HUES48 (cell line): ENCODE results near the gene GALR2.

Source experiments
- H3K27ac ChIP-seq: one replicate; pipeline ENCODE4 v1.7.0; 2013; ENCODE audit warnings: low read depth, low read length, inconsistent platforms
- H3K27me3 ChIP-seq: 2 replicates; pipeline ENCODE4 v1.6.1; 2013; ENCODE audit warnings: mild to moderate bottlenecking, low read length; ENCODE audit not compliant: control insufficient read depth, insufficient read depth
- H3K36me3 ChIP-seq: 2 replicates; pipeline ENCODE4 v1.6.1; 2013; ENCODE audit warnings: low read length; ENCODE audit not compliant: control insufficient read depth, insufficient read depth
- H3K4me1 ChIP-seq: 2 replicates; pipeline ENCODE4 v1.6.1; 2013; ENCODE audit warnings: mild to moderate bottlenecking, low read length; ENCODE audit not compliant: control insufficient read depth, insufficient read depth
- H3K4me3 ChIP-seq: 2 replicates; pipeline ENCODE4 v1.5.1; 2013; ENCODE audit warnings: mild to moderate bottlenecking, low read depth, low read length
- H3K9ac ChIP-seq: 2 replicates; pipeline ENCODE4 v1.6.1; 2013; ENCODE audit warnings: mild to moderate bottlenecking, low read depth, low read length, moderate library complexity
- H3K9me3 ChIP-seq: 2 replicates; pipeline ENCODE4 v1.6.1; 2013; ENCODE audit warnings: low read length; ENCODE audit not compliant: control insufficient read depth, insufficient read depth

Gene GALR2

GRCh38 chr17:76104140-76104895 is 29.7 kb downstream of the GALR2 start:
- Histone ChIP-seq H3K27ac (peak overlapping the region; percentile 89), H3K4me3 (peak overlapping the region; percentile 71)

DNA sequence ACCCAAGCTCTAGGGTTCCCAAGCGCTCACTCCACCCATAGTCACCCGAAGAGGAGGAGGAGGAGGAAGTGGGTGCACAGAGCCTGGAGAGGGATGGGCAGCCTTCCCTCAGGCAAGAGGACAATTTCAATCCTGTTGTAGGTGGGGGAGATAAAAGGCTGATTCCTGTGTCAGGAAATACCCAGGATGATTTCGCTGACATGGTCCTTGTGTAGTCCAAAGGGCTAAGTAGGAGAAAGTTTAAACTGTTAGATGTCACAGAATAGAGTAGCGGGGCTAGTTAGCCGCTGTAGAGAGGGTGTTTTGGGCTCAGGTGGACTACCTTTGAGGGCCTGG is 30.3 kb downstream of the GALR2 start:
- Histone ChIP-seq H3K4me3 (no peak overlapping the region), H3K27ac (no peak overlapping the region), H3K9me3 (no peaks in the 10 kb centered on the region), H3K4me1 (peaks cover 19% of the 10 kb centered on the region), H3K9ac (no peak overlapping the region), H3K27me3 (no peaks in the 10 kb centered on the region), H3K36me3 (peaks cover 27% of the 10 kb centered on the region)

More at GRCh38 chr17:76104140-76104895, 29.7 kb downstream of the GALR2 start:
- Histone ChIP-seq H3K9me3 (no peaks in the 10 kb centered on the region), H3K27me3 (no peaks in the 10 kb centered on the region), H3K9ac (peak overlapping the region; percentile 49; the same call in 1 of the 2 replicates), H3K36me3 (peaks cover 33% of the 10 kb centered on the region), H3K4me1 (peaks cover 19% of the 10 kb centered on the region)

- Histone ChIP-seq H3K4me1 (peaks cover 19% of the 10 kb centered on the region), H3K4me3 (0 out of 2 replicates have a peak overlapping the region, but pooled peaks have one; percentile 32), H3K27me3 (no peaks in the 10 kb centered on the region), H3K9ac (peak overlapping the region; percentile 28; the same call in 1 of the 2 replicates), H3K9me3 (no peaks in the 10 kb centered on the region), H3K36me3 (peaks cover 9% of the 10 kb centered on the region), H3K27ac (peak overlapping the region; percentile 81)
Observed at GRCh38 chr17:76106703-76107102, 32.1 kb downstream of the GALR2 start.

- no peak overlapping the region for H3K9ac ChIP-seq
- H3K36me3 ChIP-seq = 0 out of 2 replicates have a peak, but pooled peaks cover under 1% of the 10 kb centered on the region
- peaks cover 19% of the 10 kb centered on the region for H3K4me1 ChIP-seq
Observed at GRCh38 chr17:76107509-76107908, 32.9 kb downstream of the GALR2 start.

GRCh38 chr17:76111956-76112355 is 37.4 kb downstream of the GALR2 start:
- no peak overlapping the region for H3K4me3 ChIP-seq
- no peak overlapping the region for H3K27ac ChIP-seq
- H3K9me3 ChIP-seq = no peaks in the 10 kb centered on the region
- no peaks in the 10 kb centered on the region for H3K4me1 ChIP-seq
- H3K9ac ChIP-seq = no peak overlapping the region
- H3K36me3 ChIP-seq = no peaks in the 10 kb centered on the region
- H3K27me3 ChIP-seq = no peaks in the 10 kb centered on the region

More at GRCh38 chr17:76107509-76107908, 32.9 kb downstream of the GALR2 start:
- H3K4me3 ChIP-seq = no peak overlapping the region
- H3K27me3 ChIP-seq = no peaks in the 10 kb centered on the region
- H3K27ac ChIP-seq = no peak overlapping the region
- no peaks in the 10 kb centered on the region for H3K9me3 ChIP-seq

DNA sequence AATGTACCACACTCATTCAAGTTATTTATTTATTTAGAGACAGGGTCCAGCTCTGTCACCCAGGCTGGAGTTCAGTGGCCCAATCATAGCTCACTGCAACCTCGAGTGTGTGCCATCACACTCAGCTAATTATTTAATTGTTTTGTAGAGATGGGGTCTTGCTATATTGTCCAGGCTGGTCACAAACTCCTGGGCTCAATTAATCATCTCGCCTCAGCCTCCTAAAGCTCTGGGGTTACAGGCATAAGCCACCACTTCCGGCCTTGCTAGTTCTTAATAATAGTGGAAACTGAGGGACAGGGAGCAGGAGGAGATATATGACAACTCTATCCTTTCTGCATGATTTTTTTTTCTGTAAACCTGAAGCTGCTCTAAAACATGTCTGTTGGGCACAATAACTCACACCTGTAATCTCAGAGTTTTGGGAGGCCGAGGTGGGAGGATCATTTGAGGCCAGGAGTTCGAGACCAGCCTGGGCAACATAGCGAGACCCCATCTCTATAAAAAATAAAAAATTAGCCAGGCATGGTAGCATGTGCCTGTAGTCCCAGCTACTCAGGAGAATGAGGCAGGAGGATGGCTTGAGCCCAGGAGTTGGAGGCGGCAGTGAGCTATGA is 40.7 kb downstream of the GALR2 start:
- Histone ChIP-seq H3K27me3 (no peaks in the 10 kb centered on the region), H3K4me1 (peaks cover 5% of the 10 kb centered on the region), H3K9ac (no peak overlapping the region), H3K27ac (no peak overlapping the region), H3K36me3 (no peaks in the 10 kb centered on the region), H3K4me3 (no peak overlapping the region), H3K9me3 (no peaks in the 10 kb centered on the region)

GRCh38 chr17:76119409-76120371 is 45.1 kb downstream of the GALR2 start:
- H3K9me3 ChIP-seq = no peaks in the 10 kb centered on the region
- no peak overlapping the region for H3K27ac ChIP-seq
- H3K9ac ChIP-seq = no peak overlapping the region
- H3K36me3 ChIP-seq = no peaks in the 10 kb centered on the region
- H3K27me3 ChIP-seq = peaks cover 5% of the 10 kb centered on the region
- peaks cover 26% of the 10 kb centered on the region for H3K4me1 ChIP-seq
- H3K4me3 ChIP-seq = no peak overlapping the region

GRCh38 chr17:76120658-76121008 is 46.1 kb downstream of the GALR2 start:
- peaks cover 5% of the 10 kb centered on the region for H3K27me3 ChIP-seq
- H3K27ac ChIP-seq = no peak overlapping the region
- no peaks in the 10 kb centered on the region for H3K36me3 ChIP-seq
- H3K9me3 ChIP-seq = no peaks in the 10 kb centered on the region
- H3K4me1 ChIP-seq = peaks cover 26% of the 10 kb centered on the region
- H3K4me3 ChIP-seq = no peak overlapping the region
- H3K9ac ChIP-seq = no peak overlapping the region

DNA sequence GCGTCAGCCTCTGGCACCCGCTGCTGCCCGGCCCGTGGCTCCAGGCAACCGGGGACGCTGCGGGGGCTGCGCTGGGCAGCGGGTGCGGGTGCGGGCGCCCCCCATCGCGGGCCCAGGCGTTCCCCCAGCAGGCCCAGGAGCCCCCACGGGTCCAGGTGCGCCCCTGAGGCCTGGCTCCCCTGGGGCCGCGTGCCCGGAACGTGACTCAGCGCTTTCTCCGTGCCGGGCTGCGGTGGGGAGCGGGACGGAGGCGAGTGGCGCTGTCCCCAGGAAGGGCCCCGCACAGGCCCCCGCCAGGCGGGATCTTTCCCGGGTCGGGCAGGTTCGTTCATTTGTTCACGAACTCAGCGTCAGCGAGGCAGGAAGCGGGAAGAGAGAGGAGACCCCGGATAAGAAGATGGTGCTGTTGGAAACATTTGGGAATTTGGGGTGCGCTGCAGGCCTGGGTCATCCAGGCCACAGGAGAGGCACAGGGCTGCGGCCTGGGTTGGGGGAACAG is 47.4 kb downstream of the GALR2 start:
- peak overlapping the region; percentile 42; the same call in 1 of the 2 replicates for H3K9ac ChIP-seq
- H3K36me3 ChIP-seq = no peaks in the 10 kb centered on the region
- H3K4me1 ChIP-seq = peaks cover 26% of the 10 kb centered on the region
- H3K27me3 ChIP-seq = peaks cover 5% of the 10 kb centered on the region
- H3K4me3 ChIP-seq = peak overlapping the region; percentile 26; the same call in 1 of the 2 replicates
- H3K9me3 ChIP-seq = no peaks in the 10 kb centered on the region
- no peak overlapping the region for H3K27ac ChIP-seq

DNA sequence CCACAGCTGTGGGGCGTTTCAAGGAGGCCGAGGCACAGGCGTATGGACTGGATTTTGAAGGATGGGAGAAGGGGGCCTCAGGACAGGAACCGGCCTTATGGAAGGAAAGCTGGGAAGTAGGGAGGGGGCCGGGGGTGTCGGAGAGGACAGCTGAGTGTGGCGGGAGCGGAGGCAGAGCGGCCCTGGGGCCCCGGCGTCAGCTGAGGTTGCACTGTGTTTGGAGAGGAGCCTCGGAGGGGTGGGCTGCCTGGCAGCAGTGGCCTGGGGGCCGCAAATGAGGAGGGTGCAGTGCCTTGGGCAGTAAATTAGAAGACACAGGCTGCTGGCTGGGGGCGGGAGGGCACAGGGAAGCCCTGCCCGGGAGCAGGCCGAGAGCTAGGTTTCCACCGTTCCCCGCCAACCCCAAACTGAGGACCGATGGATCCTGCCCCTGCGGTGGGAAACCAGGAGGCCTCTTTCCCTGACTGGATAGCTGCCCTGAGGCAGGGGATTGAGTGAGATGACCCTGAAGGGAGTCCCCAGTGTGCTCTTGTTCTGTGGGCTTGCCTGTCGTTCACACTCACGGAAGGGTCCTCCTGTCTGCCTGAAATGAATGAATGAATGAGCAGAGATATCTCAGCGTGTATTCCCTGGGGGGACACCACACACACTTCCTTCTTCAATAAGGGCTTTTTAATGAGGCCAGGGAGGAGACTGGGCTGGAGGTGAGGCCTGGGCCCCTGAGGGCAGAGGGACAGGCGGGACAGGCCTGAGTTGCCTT is 48.0 kb downstream of the GALR2 start:
- H3K27ac ChIP-seq = no peak overlapping the region
- peaks cover 5% of the 10 kb centered on the region for H3K27me3 ChIP-seq
- H3K9me3 ChIP-seq = no peaks in the 10 kb centered on the region
- no peaks in the 10 kb centered on the region for H3K36me3 ChIP-seq
- no peak overlapping the region for H3K9ac ChIP-seq
- peaks cover 26% of the 10 kb centered on the region for H3K4me1 ChIP-seq
- H3K4me3 ChIP-seq = no peak overlapping the region
